A673 (cell line): ENCODE data around the gene PDE4B. TPM values are rescaled to one million over a fixed set of nuclear protein-coding genes. Genes with fewer than 3 reads are reported as not detected.

Source experiments
- BruUV-seq: library from RNA; stranded (reverse); fragments of 400-500 nt; replicated peaks from 2 replicates; lab custom pipeline; 2021; lab: Mats Ljungman, UMichigan
- CTCF ChIA-PET: fragments of 300-600 bp; sonication (Branson Sonifier 250); formaldehyde crosslinking; loops from one replicate; lab custom pipeline; 2022; ENCODE audit warnings: antibody characterized with exemption; lab: Charles Lee
- POLR2A ChIA-PET: fragments of 300-600 bp; sonication (Branson Sonifier 250); formaldehyde crosslinking; loops from one replicate; lab custom pipeline; 2022; ENCODE audit warnings: antibody characterized with exemption; ENCODE audit not compliant: low non-redundant PET; lab: Charles Lee
- DNase-seq: peaks from one replicate; pipeline ENCODE4 v3.0.0-alpha.2; 2015; ENCODE audit warnings: low spot score
- H3K27ac ChIP-seq: fragments of 200-600 bp; sonication (generic); 2 replicates; pipeline ENCODE4 v1.5.1; 2016; ENCODE audit warnings: mixed run types, low read depth, mild to moderate bottlenecking, mixed read lengths, antibody characterized with exemption, low read length; ENCODE audit not compliant: poor library complexity, severe bottlenecking
- H3K27me3 ChIP-seq: fragments of 200-600 bp; sonication (generic); replicated peaks from 2 replicates; pipeline ENCODE4 v1.6.1; 2017; ENCODE audit warnings: mixed run types, low read depth, mild to moderate bottlenecking, mixed read lengths, antibody characterized with exemption, low read length; ENCODE audit not compliant: insufficient read depth, poor library complexity
- H3K36me3 ChIP-seq: fragments of 200-600 bp; sonication (generic); 2 replicates; pipeline ENCODE4 v1.6.1; 2016; ENCODE audit warnings: mixed run types, mild to moderate bottlenecking, mixed read lengths, antibody characterized with exemption, low read length; ENCODE audit not compliant: insufficient read depth, poor library complexity, severe bottlenecking
- H3K4me1 ChIP-seq: fragments of 200-600 bp; sonication (generic); 2 replicates; pipeline ENCODE4 v1.6.1; 2017; ENCODE audit warnings: mixed run types, mild to moderate bottlenecking, mixed read lengths, antibody characterized with exemption, low read length; ENCODE audit not compliant: insufficient read depth, poor library complexity, severe bottlenecking
- H3K4me3 ChIP-seq: fragments of 200-600 bp; sonication (generic); 2 replicates; pipeline ENCODE4 v1.5.1; 2016; ENCODE audit warnings: low read depth, mixed run types, mild to moderate bottlenecking, mixed read lengths, low read length; ENCODE audit not compliant: poor library complexity, severe bottlenecking
- H3K9me3 ChIP-seq: fragments of 200-600 bp; sonication (generic); 2 replicates; pipeline ENCODE4 v1.6.1; 2016; ENCODE audit warnings: mixed run types, low read depth, mild to moderate bottlenecking, mixed read lengths, antibody characterized with exemption, low read length; ENCODE audit not compliant: poor library complexity, severe bottlenecking
- CTCF ChIP-seq: fragments of 300-800, 200-600 bp; sonication (generic); conservative IDR thresholded peaks from 2 replicates; pipeline ENCODE4 v1.5.1; 2017; ENCODE audit warnings: low read depth, mild to moderate bottlenecking, antibody characterized with exemption, low read length, moderate library complexity, mixed read lengths
- EZH2 ChIP-seq: fragments of 200-600 bp; sonication (generic); IDR thresholded peaks from 2 replicates; pipeline ENCODE4 v1.6.1; 2017; ENCODE audit warnings: borderline replicate concordance, low read depth, mild to moderate bottlenecking, mixed read lengths, antibody characterized with exemption, low read length; ENCODE audit not compliant: poor library complexity, severe bottlenecking
- intact Hi-C: fragments of 100-400 bp; cut with micrococcal nuclease; formaldehyde crosslinking; loops from one replicate; pipeline ENCODE4 v1.10.0; 2022; ENCODE audit not compliant: unreplicated experiment
- total RNA-seq: library from RNA; stranded (reverse); gene quantifications from 2 replicates; pipeline ENCODE4 v1.2.3, GENCODE V29; 2021

The PDE4B gene
- total RNA-seq, 1 experiment from 2014 or later = 20.0 TPM

DNA sequence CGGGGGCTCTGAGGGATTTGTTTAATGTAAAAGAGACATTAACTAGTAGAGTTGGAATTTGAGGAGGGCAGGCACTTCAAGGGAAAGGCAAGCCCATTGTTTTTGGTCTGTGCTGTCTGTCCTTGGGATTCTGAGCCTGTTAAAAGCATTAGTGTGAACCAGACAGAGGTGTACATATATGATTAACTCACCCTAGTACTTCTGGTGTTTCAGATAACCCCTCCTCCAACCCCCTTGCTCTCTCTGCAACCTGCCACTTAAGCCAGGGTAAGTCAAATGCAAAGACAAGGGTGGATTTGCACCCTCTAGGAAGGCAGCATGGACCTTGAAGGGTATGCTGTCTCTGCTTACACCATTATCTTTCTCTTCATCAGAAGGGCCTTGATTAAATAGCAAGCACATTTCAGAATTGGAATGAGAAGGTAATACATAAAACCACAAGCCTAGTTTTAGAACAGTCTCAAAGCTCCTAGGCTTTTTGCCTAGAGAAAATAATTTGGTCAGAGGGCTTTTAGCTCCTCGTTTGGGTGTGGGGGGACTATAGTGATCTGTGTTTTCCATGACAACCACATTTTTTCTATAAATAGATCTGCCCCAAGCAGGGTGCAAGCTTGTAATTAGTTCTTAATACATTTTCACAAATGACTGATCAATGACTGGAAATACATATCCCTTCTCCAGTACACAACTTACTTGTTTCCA, 620.6 kb downstream of the PDE4B start:
- no peak for DNase-seq
- Histone ChIP-seq H3K27me3 (no peaks in the 10 kb centered on the region), H3K36me3 (no peaks in the 10 kb centered on the region), H3K4me3 (no peak overlapping the region), H3K4me1 (no peaks in the 10 kb centered on the region), H3K27ac (no peak overlapping the region), H3K9me3 (peaks cover 16% of the 10 kb centered on the region)
- TF ChIP-seq CTCF (no peak), EZH2 (no peak)
- POLR2A ChIA-PET = no interaction called here
- BruUV-seq = no TSS peak
- intact Hi-C loops = no loop called here
- CTCF ChIA-PET = no interaction called here

DNA sequence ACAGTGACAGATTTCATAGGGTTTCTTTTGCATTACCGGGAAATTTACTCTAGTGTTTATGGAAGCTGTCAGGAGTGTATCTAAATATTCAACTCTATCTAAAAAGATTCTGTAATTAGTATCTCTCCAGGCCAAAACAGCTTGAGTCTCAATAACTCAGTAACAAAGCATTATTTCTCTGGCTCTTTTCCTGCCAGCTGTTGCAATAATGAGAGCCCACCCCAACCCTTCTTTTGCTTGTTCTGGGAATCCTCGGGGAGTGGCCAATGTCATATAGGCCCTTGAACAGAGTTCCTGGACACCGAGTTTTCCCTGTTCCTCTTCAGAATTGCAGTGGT, 621.1 kb downstream of the PDE4B start:
- TF ChIP-seq CTCF = no peak
- no peak for TF ChIP-seq EZH2
- ChIA-PET CTCF (no interaction called here), POLR2A (no interaction called here)
- H3K9me3 ChIP-seq = peaks cover 16% of the 10 kb centered on the region
- DNase-seq = no peak
- H3K27me3 ChIP-seq = no peaks in the 10 kb centered on the region
- no TSS peak for BruUV-seq
- H3K4me3 ChIP-seq = no peak overlapping the region
- intact Hi-C loops = no loop called here
- no peak overlapping the region for H3K27ac ChIP-seq
- no peaks in the 10 kb centered on the region for H3K4me1 ChIP-seq
- H3K36me3 ChIP-seq = no peaks in the 10 kb centered on the region

- no peaks in the 10 kb centered on the region for H3K27me3 ChIP-seq
- H3K36me3 ChIP-seq = no peaks in the 10 kb centered on the region
- POLR2A ChIA-PET = interaction anchor here (0.6 kb wide), 1 partner anchor 1518 kb away, joined by 4 read pairs; no protein-coding TSS in a partner anchor
- no TSS peak for BruUV-seq
- intact Hi-C loops = no loop called here
- CTCF ChIA-PET = no interaction called here
- H3K9me3 ChIP-seq = peaks cover 16% of the 10 kb centered on the region
- TF ChIP-seq EZH2 = no peak
- TF ChIP-seq CTCF = no peak
- no peak for DNase-seq
- H3K4me1 ChIP-seq = no peaks in the 10 kb centered on the region
- no peak overlapping the region for H3K27ac ChIP-seq
- no peak overlapping the region for H3K4me3 ChIP-seq
These were observed 622.6 kb downstream of the PDE4B start for GRCh38 chr1:66415281-66415680.
